Renal cortical epithelial cell (primary cell): ENCODE data around the gene CNOT6L. TPM values are rescaled to one million over a fixed set of nuclear protein-coding genes. Genes with fewer than 3 reads are reported as not detected.

Experiments used
- DNase-seq: peaks from one replicate; pipeline ENCODE4 v3.0.0-alpha.2; 2011; ENCODE audit warnings: low read depth
- total RNA-seq: library from RNA; depleted of rRNA; stranded (reverse); fragments of >200 nt; gene quantifications from 2 replicates; pipeline ENCODE4 v1.2.3, GENCODE V29; 2014

The CNOT6L gene
- total RNA-seq, 1 donor from 2014 or later = 57.5 TPM

DNA sequence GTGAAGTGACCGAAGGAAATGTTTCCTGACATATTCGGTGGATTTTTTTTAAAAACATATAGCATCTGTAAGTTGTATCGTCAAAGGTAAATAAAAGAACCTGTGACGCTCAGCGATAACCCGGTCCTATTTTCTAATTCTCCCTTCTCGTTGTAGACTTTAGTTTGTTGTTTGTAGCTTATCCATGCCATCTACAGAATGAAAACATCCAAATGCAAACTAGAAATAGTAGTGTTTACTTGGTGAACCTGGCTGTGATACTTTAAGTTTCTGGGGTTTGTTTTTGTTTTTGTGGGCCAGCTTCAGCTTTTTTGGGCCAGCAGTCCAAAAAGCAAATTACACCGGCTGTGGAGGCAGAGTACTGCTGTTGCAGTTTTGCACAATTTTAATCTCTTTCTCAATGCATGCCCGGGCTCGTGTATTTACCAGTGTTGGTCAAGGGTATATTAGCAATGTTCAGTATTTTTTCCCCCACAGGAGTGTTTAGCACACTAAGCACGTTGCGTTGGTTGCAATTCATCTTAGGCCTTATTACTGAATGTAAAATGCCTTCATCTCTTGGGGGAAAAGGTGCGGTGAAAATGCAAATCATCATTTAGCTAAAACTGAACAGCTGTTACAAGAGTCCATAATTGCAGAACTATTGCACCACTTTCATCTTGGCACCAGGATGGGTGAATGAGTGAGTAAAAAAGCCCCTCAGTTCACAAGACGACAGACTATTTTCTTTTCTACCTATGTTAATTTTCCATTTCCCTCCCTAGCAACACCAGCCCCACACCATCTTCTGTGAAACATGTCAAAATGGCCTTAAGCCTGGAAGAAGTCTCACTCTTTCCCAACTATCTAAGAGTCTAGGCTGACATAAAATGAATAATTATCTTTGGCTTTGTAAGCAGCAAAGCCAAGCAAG lies 1.7 kb upstream of the CNOT6L start:
- no peak for DNase-seq

GRCh38 chr4:77819843-77820648 lies 878 bp upstream of the CNOT6L start:
- peak; percentile 60 for DNase-seq

- DNase-seq = no peak
These were observed 255 bp upstream of the CNOT6L start for GRCh38 chr4:77819404-77819842.

GRCh38 chr4:77818073-77818601 lies 1.0 kb downstream of the CNOT6L start:
- DNase-seq = peak; percentile 78

GRCh38 chr4:77817304-77818072 lies 1.7 kb downstream of the CNOT6L start:
- peak; percentile 88 for DNase-seq

GRCh38 chr4:77816546-77816945 lies 2.6 kb downstream of the CNOT6L start:
- no peak for DNase-seq

GRCh38 chr4:77815636-77816035 lies 3.5 kb downstream of the CNOT6L start:
- peak; percentile 13 for DNase-seq

DNA sequence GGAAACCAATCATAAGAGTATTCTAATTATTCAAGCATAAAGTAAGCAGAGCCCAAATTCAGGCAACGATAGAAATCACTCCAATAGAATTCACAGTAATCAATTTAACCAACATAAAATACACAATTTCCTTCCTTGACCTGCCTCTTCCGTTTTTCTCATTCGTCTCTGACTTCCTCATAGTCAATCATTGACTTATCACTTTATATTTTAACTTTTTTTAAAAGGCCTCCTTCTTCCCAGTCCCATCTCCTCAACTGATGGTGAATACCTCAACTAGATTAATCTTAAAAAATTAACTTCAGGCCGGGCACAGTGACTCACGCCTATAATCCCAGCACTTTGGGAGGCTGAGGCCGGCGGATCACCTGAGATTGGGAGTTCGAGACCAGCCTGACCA lies 13.3 kb downstream of the CNOT6L start:
- peak; percentile 31 for DNase-seq

DNA sequence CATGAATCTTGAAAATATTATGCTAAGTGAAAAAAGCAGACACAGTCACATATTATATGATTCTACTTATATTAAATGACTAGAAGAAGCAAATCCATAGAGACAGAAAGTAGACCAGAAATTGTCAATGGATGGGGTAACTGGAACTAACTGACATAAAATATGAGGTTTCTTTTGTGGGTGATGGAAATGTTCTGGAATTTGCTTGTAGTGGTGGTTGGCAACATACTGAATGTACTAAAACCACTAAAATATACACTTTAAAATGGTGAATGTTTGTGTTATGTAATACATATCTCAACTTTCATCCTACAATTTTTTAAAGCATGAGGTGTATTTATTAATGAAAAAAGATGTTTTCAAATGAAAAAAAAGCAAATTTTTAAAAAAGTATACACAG lies 14.7 kb downstream of the CNOT6L start:
- no peak for DNase-seq

GRCh38 chr4:77802402-77802801 lies 16.8 kb downstream of the CNOT6L start:
- DNase-seq = no peak

GRCh38 chr4:77801260-77801608 lies 17.9 kb downstream of the CNOT6L start:
- no peak for DNase-seq

DNA sequence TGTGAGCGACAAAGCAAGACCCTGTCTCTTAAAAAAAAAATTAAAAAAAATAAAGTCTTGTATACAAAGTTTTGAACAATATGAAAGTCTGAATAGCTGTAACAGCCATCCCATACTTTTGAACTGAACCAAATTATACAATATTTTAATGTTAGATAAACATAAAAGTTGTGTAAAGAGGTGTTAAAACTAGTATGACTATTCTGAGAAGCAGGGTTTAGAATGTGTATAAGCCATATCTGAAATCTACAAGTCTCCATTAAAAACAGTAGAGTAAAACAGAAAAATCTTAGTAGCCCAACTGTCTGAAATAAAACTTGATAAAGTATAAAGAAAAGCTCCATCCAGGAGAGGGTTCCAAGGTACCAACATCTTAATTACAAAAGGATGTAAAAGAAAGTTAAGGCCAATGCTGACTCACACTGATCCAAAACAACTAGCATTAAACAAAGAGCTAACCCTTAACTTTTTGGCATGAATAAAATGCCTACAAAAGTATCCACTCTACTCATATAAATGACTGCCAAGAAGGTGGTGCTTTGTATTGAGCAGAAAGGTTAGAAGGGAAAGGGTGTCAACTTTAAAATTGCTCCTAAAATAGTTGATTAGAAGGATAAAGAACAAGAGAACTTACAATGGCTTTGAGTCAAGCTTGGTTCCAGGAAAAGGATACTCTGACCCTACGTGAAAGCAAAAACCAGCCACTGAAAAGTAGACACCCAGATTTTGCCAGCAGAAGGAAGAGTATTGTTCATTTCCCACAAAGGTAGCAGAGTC lies 18.5 kb downstream of the CNOT6L start:
- peak; percentile 63 for DNase-seq

- DNase-seq = no peak
These were observed 19.1 kb downstream of the CNOT6L start for GRCh38 chr4:77800077-77800476.

DNA sequence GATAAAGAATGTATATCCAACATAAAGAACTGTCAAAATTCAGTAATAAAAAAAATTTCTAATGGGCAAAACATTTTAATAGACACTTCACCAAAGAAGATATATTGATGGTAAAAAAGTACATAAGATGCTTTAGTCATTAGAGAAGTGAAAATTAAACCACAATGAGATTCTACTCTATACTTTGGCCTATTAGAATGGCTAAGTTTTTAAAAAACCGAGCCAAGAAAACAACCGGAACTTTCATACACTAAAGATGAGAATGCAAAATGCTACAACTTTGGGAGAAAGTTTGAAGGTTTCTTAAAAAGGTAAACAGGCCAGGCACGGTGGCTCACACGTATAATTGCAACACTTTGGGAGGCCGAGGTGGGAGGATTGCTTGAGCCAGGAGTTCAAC lies 20.8 kb downstream of the CNOT6L start:
- no peak for DNase-seq

DNA sequence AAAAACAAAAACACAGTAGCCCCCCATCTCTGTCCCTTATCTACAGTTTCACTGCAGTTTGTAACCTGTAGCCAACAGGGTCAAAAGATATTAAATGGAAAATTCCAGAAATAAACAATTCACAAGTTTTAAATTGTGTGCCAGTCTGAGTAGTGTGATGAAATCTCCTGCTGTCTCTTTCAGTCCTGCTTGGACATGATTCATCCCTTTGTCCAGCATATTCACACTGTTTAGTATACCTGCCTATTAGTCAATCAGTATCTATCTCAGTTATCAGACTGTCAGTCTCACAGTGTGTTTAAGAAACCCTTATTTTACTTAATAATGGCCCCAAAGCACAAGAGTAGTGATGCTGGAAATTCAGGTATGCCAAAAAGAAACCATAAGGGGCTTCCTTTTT lies 21.9 kb downstream of the CNOT6L start:
- DNase-seq = peak; percentile 86

DNA sequence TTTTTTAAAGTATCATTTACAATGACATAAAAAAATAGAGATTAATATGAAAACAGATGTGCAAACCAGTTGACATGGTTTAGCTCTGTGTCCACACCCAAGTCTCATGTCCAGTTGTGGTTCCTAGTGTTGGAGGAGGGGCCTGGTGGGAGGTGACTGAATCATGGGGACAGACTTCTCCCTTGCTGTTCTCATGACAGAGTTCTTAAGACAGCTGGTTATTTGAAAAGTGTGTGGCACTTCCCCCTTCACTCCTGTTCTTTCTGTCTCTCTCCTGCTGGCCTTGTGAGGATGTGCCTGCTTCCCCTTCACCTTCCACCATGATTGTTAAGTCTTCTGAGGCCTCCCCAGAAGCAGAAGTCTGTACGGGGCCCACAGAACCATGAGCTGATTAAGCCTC lies 23.8 kb downstream of the CNOT6L start:
- DNase-seq = no peak

- no peak for DNase-seq
These were observed 29.0 kb downstream of the CNOT6L start for GRCh38 chr4:77790146-77790545.

- DNase-seq = no peak
These were observed 30.2 kb downstream of the CNOT6L start for GRCh38 chr4:77788990-77789389.

DNA sequence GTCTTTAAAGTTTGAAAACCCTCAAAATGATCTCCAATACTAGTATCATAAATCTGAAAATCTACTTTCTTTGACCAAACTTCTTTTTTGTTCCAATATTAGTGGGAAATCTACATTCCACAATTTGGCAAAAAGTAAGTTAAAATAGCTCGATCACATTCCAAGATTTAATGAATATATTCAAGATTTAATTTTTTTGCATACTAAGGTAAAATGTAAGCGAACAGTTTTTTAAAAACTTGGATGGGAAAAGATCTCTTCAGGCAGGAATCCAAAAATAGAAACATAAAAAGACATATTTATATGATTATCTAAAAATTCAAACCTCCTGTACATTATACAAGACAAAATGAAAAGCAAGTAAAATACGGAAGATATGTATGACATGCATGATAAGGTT lies 31.2 kb downstream of the CNOT6L start:
- no peak for DNase-seq

DNA sequence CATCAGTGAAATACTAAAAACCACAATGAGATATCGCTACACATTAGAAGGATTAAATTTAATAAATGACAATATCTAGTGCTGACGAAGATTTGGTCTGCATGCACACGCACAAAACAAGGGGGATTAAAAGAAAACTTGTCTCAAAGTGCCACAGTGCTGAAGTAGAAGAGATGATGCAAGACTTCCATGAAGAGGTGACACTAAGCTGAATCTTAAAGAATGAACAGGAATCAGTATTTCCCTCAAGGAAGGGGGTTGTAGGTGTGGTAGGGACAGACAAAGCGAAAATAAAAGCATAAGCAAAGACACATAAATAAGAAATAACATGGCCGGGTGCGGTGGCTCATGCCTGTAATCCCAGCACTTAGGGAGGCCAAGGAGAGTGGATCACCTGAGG lies 33.5 kb downstream of the CNOT6L start:
- no peak for DNase-seq

DNA sequence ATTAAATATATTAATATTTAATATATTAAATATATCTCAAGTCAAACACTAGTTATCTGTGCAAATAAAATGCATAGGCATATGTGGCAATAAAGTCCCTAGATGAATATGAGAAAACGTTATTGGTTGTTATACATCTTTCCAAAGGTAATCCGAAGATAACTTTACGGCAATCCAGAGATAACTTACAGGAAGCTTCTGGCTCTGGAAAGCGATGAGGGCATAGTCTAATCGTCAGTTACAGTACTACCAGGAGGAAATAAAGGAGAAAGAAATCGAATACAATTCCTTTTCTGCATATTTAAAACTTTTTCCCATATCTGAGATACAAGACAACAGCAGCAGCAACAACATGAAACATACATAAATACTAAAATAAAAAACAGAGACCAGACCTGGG lies 35.3 kb downstream of the CNOT6L start:
- no peak for DNase-seq
